HL-60/S4 (cell line): ENCODE data around the gene DOK7.
"Not testable (repeated sequence)": the region's sequence is repeated elsewhere in the genome, so short reads cannot be mapped to it uniquely, and the experiment has no call there.

ENCODE experiments used
- in situ Hi-C: fragments of 300-500 bp; cut with MboI; formaldehyde crosslinking; loops from 2 replicates; pipeline ENCODE4 v1.14.3; 2022; ENCODE audit warnings: low sequenced_read_pairs

The DOK7 gene

GRCh38 chr4:3530051-3530450 is 66.9 kb downstream of the DOK7 start:
- in situ Hi-C loops = no loop called here

- in situ Hi-C loops = no loop called here
These were observed 67.7 kb downstream of the DOK7 start for GRCh38 chr4:3530663-3531254.

GRCh38 chr4:3531318-3531878 is 68.3 kb downstream of the DOK7 start:
- in situ Hi-C loops = no loop called here

GRCh38 chr4:3531879-3532750 is 69.0 kb downstream of the DOK7 start, which contains the start of gene LRPAP1:
TSS of gene LRPAP1 (minus strand) at chr4:3532422. CDS start at chr4:3532412, 10 bp downstream.
- in situ Hi-C loops = no loop called here

GRCh38 chr4:3532751-3533422 is 69.8 kb downstream of the DOK7 start:
- in situ Hi-C loops = no loop called here

- in situ Hi-C loops = no loop called here
These were observed 70.3 kb downstream of the DOK7 start for GRCh38 chr4:3533423-3533820.

GRCh38 chr4:3535812-3536211 is 72.7 kb downstream of the DOK7 start:
- in situ Hi-C loops = not testable (repeated sequence)

- in situ Hi-C loops = not testable (repeated sequence)
These were observed 75.8 kb downstream of the DOK7 start for GRCh38 chr4:3538906-3539305.

GRCh38 chr4:3543415-3543814 is 80.3 kb downstream of the DOK7 start:
- in situ Hi-C loops = not testable (repeated sequence)
